ENCODE measurements around the gene IPO8. TPM values are rescaled to one million over a fixed set of nuclear protein-coding genes. Genes with fewer than 3 reads are reported as not detected.

Gene IPO8
- total and polyA plus RNA-seq, 2 donors (not counting 3 experiments of a cell fraction or from before 2014, with no cell fraction given), result 7.2 to 52.5 TPM

DNA sequence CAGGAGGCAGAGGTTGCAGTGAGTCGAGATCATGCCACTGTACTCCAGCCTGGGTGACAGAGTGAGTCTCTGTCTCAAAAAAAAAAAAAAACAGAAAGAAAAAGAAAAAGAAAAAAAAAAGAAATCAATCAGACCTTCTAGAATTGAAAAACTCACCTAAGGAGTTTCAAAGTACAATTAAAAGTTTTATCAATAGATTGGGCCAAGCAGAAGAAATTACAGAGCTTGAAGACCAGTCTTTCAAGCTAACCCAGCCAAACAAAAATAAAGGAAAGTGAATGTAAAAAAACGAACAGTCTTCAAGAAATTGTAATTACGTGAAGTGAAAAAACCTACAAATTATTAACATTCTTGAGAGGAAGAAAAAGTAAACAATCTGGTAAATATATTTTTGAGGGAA is 93.0 kb downstream of the IPO8 start:
- no peaks in the 10 kb centered on the region for H3K36me3 ChIP-seq (ENCODE audit: control insufficient read depth in 2 of 2, extremely low read depth in 1 of 2, insufficient read depth in 2 of 2, low read length in 2 of 2)
- TF ChIP-seq POLR2A (IDR thresholded peaks at IDR 0.05; ENCODE audit: low read depth, low read length) (no peak), GATA2 (IDR thresholded peaks at IDR 0.05; ENCODE audit: insufficient read depth, insufficient read length, low read depth, low read length) (no peak), FOS (IDR thresholded peaks at IDR 0.05; ENCODE audit: borderline replicate concordance, insufficient read depth, low read length) (no peak), MYC (IDR thresholded peaks at IDR 0.05; ENCODE audit: low read depth, low read length) (no peak), JUN (IDR thresholded peaks at IDR 0.05; ENCODE audit: borderline replicate concordance, insufficient read depth, insufficient read length, low read depth) (no peak), MAX (IDR thresholded peaks at IDR 0.05; ENCODE audit: insufficient read depth, insufficient read length) (no peak), POLR2AphosphoS5 (IDR thresholded peaks at IDR 0.05; ENCODE audit: insufficient read depth, low read depth, low read length) (no peak), EZH2 (IDR thresholded peaks at IDR 0.05; ENCODE audit: borderline replicate concordance, low read depth, low read length, severe bottlenecking) (no peak)
- TF ChIP-seq, protein P1, sequence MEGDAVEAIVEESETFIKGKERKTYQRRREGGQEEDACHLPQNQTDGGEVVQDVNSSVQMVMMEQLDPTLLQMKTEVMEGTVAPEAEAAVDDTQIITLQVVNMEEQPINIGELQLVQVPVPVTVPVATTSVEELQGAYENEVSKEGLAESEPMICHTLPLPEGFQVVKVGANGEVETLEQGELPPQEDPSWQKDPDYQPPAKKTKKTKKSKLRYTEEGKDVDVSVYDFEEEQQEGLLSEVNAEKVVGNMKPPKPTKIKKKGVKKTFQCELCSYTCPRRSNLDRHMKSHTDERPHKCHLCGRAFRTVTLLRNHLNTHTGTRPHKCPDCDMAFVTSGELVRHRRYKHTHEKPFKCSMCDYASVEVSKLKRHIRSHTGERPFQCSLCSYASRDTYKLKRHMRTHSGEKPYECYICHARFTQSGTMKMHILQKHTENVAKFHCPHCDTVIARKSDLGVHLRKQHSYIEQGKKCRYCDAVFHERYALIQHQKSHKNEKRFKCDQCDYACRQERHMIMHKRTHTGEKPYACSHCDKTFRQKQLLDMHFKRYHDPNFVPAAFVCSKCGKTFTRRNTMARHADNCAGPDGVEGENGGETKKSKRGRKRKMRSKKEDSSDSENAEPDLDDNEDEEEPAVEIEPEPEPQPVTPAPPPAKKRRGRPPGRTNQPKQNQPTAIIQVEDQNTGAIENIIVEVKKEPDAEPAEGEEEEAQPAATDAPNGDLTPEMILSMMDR (IDR thresholded peaks at IDR 0.05; ENCODE audit: extremely low read depth in 1 of 2, insufficient read depth in 1 of 2, low read depth in 1 of 2, low read length in 2 of 2), result no peak
- no peaks in the 10 kb centered on the region for H3K79me2 ChIP-seq (ENCODE audit: control insufficient read depth, insufficient read depth, low read length)
- H3K9me3 ChIP-seq (replicated peaks; ENCODE audit: control insufficient read depth, insufficient read depth, low read length), result no peaks in the 10 kb centered on the region
- BruUV-seq (replicated peaks), result no TSS peak
- no peak for DNase-seq (ENCODE audit: low read depth, low spot score)
- no peak for FAIRE-seq
- no peak overlapping the region for H2AFZ ChIP-seq (ENCODE audit: low read depth, low read length)
- CTCF ChIA-PET, result interaction anchor here (0.7 kb wide), 1 partner anchor 106 kb away, joined by 4 read pairs; no protein-coding TSS in a partner anchor
- dilution Hi-C loops (cut with MboI; ENCODE audit: extremely low pct_ligation_motif_present, low sequenced_read_pairs), result no loop called here
- peaks cover 8% of the 10 kb centered on the region for H3K4me1 ChIP-seq (ENCODE audit: control insufficient read depth, extremely low read depth, insufficient read depth, low read length)
- no peaks in the 10 kb centered on the region for H3K9me1 ChIP-seq (replicated peaks; ENCODE audit: control insufficient read depth, extremely low read depth, insufficient read depth, low read length)
- H3K4me2 ChIP-seq (ENCODE audit: insufficient read depth, low read length), result no peak overlapping the region
- POLR2A ChIA-PET, result no interaction called here
- no peak overlapping the region for H3K4me3 ChIP-seq (replicated peaks in 1 of 3; ENCODE audit: insufficient read depth in 1 of 3, low read depth in 1 of 3, low read length in 3 of 3)
- no peaks in the 10 kb centered on the region for H4K20me1 ChIP-seq (replicated peaks; ENCODE audit: control insufficient read depth, extremely low read depth, insufficient read depth, low read length)
- no peak overlapping the region for H3K9ac ChIP-seq (replicated peaks; ENCODE audit: extremely low read depth, insufficient read depth, low read length)
- intact Hi-C loops (cut with micrococcal nuclease), result no loop called here
- no peaks in the 10 kb centered on the region for H3K27me3 ChIP-seq (ENCODE audit: control insufficient read depth in 2 of 2, insufficient read depth in 2 of 2, low read length in 2 of 2)
- no peak overlapping the region for H3K27ac ChIP-seq (ENCODE audit: insufficient read depth, low read depth, low read length)
